GM21528 (cell line): Measurements from ENCODE around the gene SYCE3.

Experiments used
- ATAC-seq: cut with Tn5 transposase; IDR thresholded peaks from one replicate; pipeline ENCODE4 v1.9.1; 2021; ENCODE audit warnings: mild to moderate bottlenecking, moderate library complexity; ENCODE audit not compliant: unreplicated experiment, low FRiP score

The SYCE3 gene

GRCh38 chr22:50504369-50505211 is 58.1 kb downstream of the SYCE3 start:
- no peak for ATAC-seq

- no peak for ATAC-seq
Measured at GRCh38 chr22:50503475-50504145, 59.1 kb downstream of the SYCE3 start.

GRCh38 chr22:50502628-50503474 is 59.9 kb downstream of the SYCE3 start:
- no peak for ATAC-seq

- no peak for ATAC-seq
Measured at GRCh38 chr22:50502096-50502495, 60.6 kb downstream of the SYCE3 start.
